Panc1 (cell line): ENCODE data around the gene ARMC12. TPM values are rescaled to one million over a fixed set of nuclear protein-coding genes. Genes with fewer than 3 reads are reported as not detected.

ENCODE experiments used
- ATAC-seq: fragments of 200-7000 bp; cut with Tn5 transposase; 2 replicates; pipeline ENCODE4 v1.9.1; 2020; ENCODE audit warnings: mild to moderate bottlenecking, moderate library complexity
- BruUV-seq: library from RNA; stranded (reverse); fragments of 400-500 nt; replicated peaks from 2 replicates; lab custom pipeline; 2021; lab: Mats Ljungman, UMichigan
- CTCF ChIA-PET: fragments of 300-600 bp; sonication (Branson Sonifier 250); formaldehyde crosslinking; loops from one replicate; lab custom pipeline; 2022; ENCODE audit warnings: antibody characterized with exemption; lab: Charles Lee
- POLR2A ChIA-PET: fragments of 300-600 bp; sonication (Branson Sonifier 250); formaldehyde crosslinking; loops from one replicate; lab custom pipeline; 2022; ENCODE audit warnings: antibody characterized with exemption; lab: Charles Lee
- DNase-seq: peaks from one replicate; pipeline ENCODE4 v3.0.0-alpha.2; 2010; ENCODE audit warnings: low read depth, low spot score
- H3K27ac ChIP-seq: 2 replicates; pipeline ENCODE4 v1.5.1; 2011; ENCODE audit warnings: mild to moderate bottlenecking, low read length, inconsistent platforms
- H3K27me3 ChIP-seq: fragments of 200-500 bp; sonication (Bioruptor generic); 2 replicates; pipeline ENCODE4 v1.6.0; 2014; ENCODE audit warnings: low read length, inconsistent platforms; ENCODE audit not compliant: control insufficient read depth, insufficient read depth
- H3K36me3 ChIP-seq: fragments of 200-500 bp; sonication (Bioruptor generic); 2 replicates; pipeline ENCODE4 v1.5.1; 2014; ENCODE audit warnings: inconsistent platforms, mild to moderate bottlenecking, low read length, moderate library complexity; ENCODE audit not compliant: control insufficient read depth, insufficient read depth
- H3K4me1 ChIP-seq: 2 replicates; pipeline ENCODE4 v1.5.1; 2011; ENCODE audit warnings: inconsistent platforms, mild to moderate bottlenecking, low read length, moderate library complexity; ENCODE audit not compliant: control insufficient read depth, insufficient read depth
- H3K4me3 ChIP-seq, 2 experiments: 2 replicates each; pipeline ENCODE4 v1.5.1; 2011 to 2012; ENCODE audit warnings: low read depth in 2 of 2, low read length in 2 of 2, mild to moderate bottlenecking in 2 of 2, inconsistent platforms in 1 of 2, moderate library complexity in 1 of 2
- H3K9me3 ChIP-seq: fragments of 200-500 bp; sonication (Bioruptor generic); 2 replicates; pipeline ENCODE4 v1.5.1; 2014; ENCODE audit warnings: low read depth, mild to moderate bottlenecking, inconsistent platforms, low read length, moderate library complexity; ENCODE audit not compliant: control insufficient read depth, insufficient read depth
- CTCF ChIP-seq: fragments of 450-650 bp; IDR thresholded peaks from 2 replicates; pipeline ENCODE4 v1.5.1; 2017; ENCODE audit warnings: mild to moderate bottlenecking
- POLR2AphosphoS5 ChIP-seq: IDR thresholded peaks from 2 replicates; pipeline ENCODE4 v1.6.1; 2012; ENCODE audit warnings: mild to moderate bottlenecking, low read depth, low read length, moderate library complexity
- REST ChIP-seq, 2 experiments: IDR thresholded peaks; 2 replicates each; pipeline ENCODE4 v1.6.1; 2011 to 2012; ENCODE audit warnings: low read depth in 2 of 2, control low read depth in 1 of 2, low read length in 1 of 2, mild to moderate bottlenecking in 1 of 2, moderate library complexity in 1 of 2; ENCODE audit not compliant: insufficient read depth in 1 of 2
- SIN3A ChIP-seq: IDR thresholded peaks from 2 replicates; pipeline ENCODE4 v1.6.1; 2012; ENCODE audit warnings: low read depth, mild to moderate bottlenecking, low read length, moderate library complexity, borderline replicate concordance; ENCODE audit not compliant: insufficient read depth
- TCF7L2 ChIP-seq: IDR thresholded peaks from 2 replicates; pipeline ENCODE4 v1.6.1; 2011; ENCODE audit warnings: mild to moderate bottlenecking, low read depth, low read length, inconsistent platforms
- in situ Hi-C: cut with HindIII; loops from 2 replicates; pipeline ENCODE4 v1.10.0; 2016; ENCODE audit warnings: low sequenced_read_pairs, low pct_unique_long_range_greater_than_20kb
- intact Hi-C: fragments of 100-400 bp; cut with micrococcal nuclease; formaldehyde crosslinking; loops from one replicate; pipeline ENCODE4 v1.10.0; 2022; ENCODE audit not compliant: unreplicated experiment
- total RNA-seq: library from RNA; stranded (reverse); gene quantifications from one replicate; pipeline ENCODE4 v1.2.1, GENCODE V29; 2021; ENCODE audit not compliant: unreplicated experiment

Gene ARMC12
- total RNA-seq, 1 experiment from 2014 or later, result 1.4 TPM

GRCh38 chr6:35698858-35699257 is 38.0 kb upstream of the ARMC12 start:
- DNase-seq (no peak), ATAC-seq (no peak)
- intact Hi-C loops, result no loop called here
- Histone ChIP-seq H3K27me3 (no peaks in the 10 kb centered on the region), H3K9me3 (no peaks in the 10 kb centered on the region), H3K27ac (no peak overlapping the region), H3K4me1 (no peaks in the 10 kb centered on the region), H3K4me3 (no peak overlapping the region), H3K36me3 (no peaks in the 10 kb centered on the region)
- no peak for TF ChIP-seq TCF7L2
- no peak for TF ChIP-seq REST (IDR thresholded peaks at IDR 0.05; ENCODE audit: insufficient read depth in 1 of 2, low read depth in 2 of 2, low read length in 1 of 2)
- ChIA-PET POLR2A (no interaction called here), CTCF (no interaction called here)
- no TSS peak for BruUV-seq
- in situ Hi-C loops, result no loop called here

DNA sequence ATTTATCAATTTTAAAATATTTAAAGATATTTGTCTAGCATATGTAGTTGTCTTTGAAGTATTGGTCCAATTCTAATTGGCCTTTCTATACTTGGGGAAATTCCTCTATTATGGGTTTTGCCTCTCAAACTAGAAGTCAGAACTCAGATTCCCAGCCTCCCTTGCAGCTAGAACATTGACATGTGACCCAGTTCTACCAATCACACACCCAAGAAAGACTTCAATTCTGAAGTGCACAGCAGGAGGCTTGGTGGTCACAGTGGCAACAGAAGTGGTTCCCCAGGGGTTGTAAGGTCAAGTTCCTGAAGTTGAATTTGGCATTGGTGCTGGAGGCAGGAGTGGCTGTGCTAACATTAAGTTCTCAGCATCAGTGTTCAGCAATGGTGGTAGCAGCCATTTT is 33.3 kb upstream of the ARMC12 start:
- no peak for ATAC-seq
- intact Hi-C loops (no loop called here), in situ Hi-C loops (no loop called here)
- no peaks in the 10 kb centered on the region for H3K36me3 ChIP-seq
- CTCF ChIA-PET, result no interaction called here
- TF ChIP-seq CTCF (no peak), REST (IDR thresholded peaks at IDR 0.05; ENCODE audit: insufficient read depth in 1 of 2, low read depth in 2 of 2, low read length in 1 of 2) (no peak), TCF7L2 (no peak), POLR2AphosphoS5 (no peak), SIN3A (no peak)
- H3K27ac ChIP-seq, result no peak overlapping the region
- no TSS peak for BruUV-seq
- no peaks in the 10 kb centered on the region for H3K27me3 ChIP-seq
- DNase-seq, result no peak
- H3K4me1 ChIP-seq, result no peaks in the 10 kb centered on the region
- no peaks in the 10 kb centered on the region for H3K9me3 ChIP-seq
- POLR2A ChIA-PET, result no interaction called here
- no peak overlapping the region for H3K4me3 ChIP-seq
